Uterus (tissue), 2 donors: ENCODE data around the gene LIN7B.
"Not testable (repeated sequence)": the region's sequence is repeated elsewhere in the genome, so short reads cannot be mapped to it uniquely, and the experiment has no call there.

ENCODE experiments used
- POLR2A ChIP-seq, 2 donors: fragments of 450-650 bp; IDR thresholded peaks; one replicate each; pipeline ENCODE4 v1.6.1; 2016; ENCODE audit warnings: antibody characterized with exemption in 2 of 2, mild to moderate bottlenecking in 1 of 2, moderate library complexity in 1 of 2
- TF ChIP-seq, protein P1 (sequence below), 4 experiments: fragments of 200-600 bp in 2 of 4; fragments of 450-650 bp in 2 of 4; sonication (generic) in 2 of 4; IDR thresholded peaks; one replicate each; pipeline ENCODE4 v1.5.1; 2016 to 2019; ENCODE audit warnings: antibody characterized with exemption in 4 of 4, mild to moderate bottlenecking in 2 of 4, moderate library complexity in 1 of 4

- not testable (repeated sequence) for TF ChIP-seq POLR2A (IDR thresholded peaks at IDR 0.05)
- TF ChIP-seq, protein P1, sequence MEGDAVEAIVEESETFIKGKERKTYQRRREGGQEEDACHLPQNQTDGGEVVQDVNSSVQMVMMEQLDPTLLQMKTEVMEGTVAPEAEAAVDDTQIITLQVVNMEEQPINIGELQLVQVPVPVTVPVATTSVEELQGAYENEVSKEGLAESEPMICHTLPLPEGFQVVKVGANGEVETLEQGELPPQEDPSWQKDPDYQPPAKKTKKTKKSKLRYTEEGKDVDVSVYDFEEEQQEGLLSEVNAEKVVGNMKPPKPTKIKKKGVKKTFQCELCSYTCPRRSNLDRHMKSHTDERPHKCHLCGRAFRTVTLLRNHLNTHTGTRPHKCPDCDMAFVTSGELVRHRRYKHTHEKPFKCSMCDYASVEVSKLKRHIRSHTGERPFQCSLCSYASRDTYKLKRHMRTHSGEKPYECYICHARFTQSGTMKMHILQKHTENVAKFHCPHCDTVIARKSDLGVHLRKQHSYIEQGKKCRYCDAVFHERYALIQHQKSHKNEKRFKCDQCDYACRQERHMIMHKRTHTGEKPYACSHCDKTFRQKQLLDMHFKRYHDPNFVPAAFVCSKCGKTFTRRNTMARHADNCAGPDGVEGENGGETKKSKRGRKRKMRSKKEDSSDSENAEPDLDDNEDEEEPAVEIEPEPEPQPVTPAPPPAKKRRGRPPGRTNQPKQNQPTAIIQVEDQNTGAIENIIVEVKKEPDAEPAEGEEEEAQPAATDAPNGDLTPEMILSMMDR (IDR thresholded peaks at IDR 0.05), result not testable (repeated sequence)
Measured at GRCh38 chr19:49121841-49122240, 7.7 kb downstream of the LIN7B start.
